ENCODE measurements around the gene KLHDC1.

The KLHDC1 gene

GRCh38 chr14:49783394-49784014, 90.6 kb downstream of the KLHDC1 start:
- no peak for DNase-seq

- no peak for DNase-seq
These were observed 93.4 kb downstream of the KLHDC1 start for GRCh38 chr14:49786315-49786714.

- no peak for DNase-seq
These were observed 99.7 kb downstream of the KLHDC1 start for GRCh38 chr14:49792618-49793017.

DNA sequence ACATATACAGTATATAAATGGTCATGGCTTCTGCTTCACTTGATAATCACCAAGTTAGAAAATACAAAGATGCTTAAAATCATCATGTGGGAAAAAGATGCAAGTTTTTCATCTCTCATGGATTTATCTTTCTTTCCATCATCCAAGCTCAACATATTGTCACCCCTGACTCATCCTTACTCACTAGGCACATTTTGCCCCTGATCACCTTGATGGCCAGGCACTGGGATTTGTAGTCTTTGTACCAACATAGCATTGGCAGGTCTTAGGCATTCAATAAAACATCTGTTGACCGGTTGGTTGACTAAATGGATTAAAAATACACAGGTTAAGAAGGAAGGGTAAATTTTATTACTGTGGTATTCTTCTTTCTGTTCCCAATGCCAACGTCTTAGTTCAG, 103.1 kb downstream of the KLHDC1 start:
- DNase-seq: no peak
